Measurements from ENCODE around the gene MARVELD1.

GRCh38 chr10:97707134-97707861, 6.2 kb upstream of the MARVELD1 start:
- TF ChIP-seq POLR2A (IDR thresholded peaks at IDR 0.05; ENCODE audit: low read length) (no peak), GATA1 (IDR thresholded peaks at IDR 0.05; ENCODE audit: low read depth, low read length) (no peak)

All from erythroblast (primary cell).